ENCODE measurements around the gene HPS1. TPM values are rescaled to one million over a fixed set of nuclear protein-coding genes. Genes with fewer than 3 reads are reported as not detected.

Gene HPS1
- total RNA-seq, 1 experiment from 2014 or later: 19.1 TPM

DNA sequence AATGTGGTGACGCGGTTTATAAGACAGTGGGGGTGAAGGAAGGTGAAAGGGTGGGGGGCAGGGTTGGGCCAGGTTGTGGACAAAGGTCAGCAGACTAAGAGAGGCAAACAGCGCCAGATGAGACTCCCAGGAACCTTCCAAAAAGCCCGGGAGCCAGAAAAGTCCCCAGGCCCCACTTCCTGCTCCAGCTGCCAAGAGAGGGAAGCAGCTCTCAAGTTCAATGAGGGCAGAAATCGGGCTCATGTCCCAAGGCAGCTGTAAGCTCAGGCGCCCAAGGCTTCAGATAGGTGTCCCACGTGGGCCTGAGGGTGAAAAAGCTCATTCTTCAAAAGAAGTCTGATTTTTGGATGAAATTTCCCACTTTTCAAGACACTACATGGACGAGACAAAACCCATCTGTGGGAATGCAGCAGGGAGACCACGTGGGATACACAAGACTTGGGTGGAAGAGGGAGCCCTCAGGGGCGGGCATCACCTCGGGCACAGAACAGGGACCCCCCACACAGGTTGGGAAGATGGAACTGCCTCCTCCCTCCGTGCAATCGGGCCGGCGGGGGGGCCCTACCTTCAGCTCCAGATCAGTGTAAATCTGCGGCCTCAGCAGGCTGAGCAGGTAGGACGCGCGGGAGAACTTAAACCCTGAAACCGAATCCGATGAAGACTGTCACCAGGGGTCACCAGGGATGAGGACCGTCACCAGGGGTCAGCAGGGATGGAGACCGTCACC is 39.6 kb downstream of the HPS1 start:
- no TSS peak for BruUV-seq (replicated peaks)
- ATAC-seq (no peak), DNase-seq (no peak)
- no peak for TF ChIP-seq EZH2 (IDR thresholded peaks at IDR 0.05; ENCODE audit: low read length, unreplicated experiment)
- TF ChIP-seq, protein P1, sequence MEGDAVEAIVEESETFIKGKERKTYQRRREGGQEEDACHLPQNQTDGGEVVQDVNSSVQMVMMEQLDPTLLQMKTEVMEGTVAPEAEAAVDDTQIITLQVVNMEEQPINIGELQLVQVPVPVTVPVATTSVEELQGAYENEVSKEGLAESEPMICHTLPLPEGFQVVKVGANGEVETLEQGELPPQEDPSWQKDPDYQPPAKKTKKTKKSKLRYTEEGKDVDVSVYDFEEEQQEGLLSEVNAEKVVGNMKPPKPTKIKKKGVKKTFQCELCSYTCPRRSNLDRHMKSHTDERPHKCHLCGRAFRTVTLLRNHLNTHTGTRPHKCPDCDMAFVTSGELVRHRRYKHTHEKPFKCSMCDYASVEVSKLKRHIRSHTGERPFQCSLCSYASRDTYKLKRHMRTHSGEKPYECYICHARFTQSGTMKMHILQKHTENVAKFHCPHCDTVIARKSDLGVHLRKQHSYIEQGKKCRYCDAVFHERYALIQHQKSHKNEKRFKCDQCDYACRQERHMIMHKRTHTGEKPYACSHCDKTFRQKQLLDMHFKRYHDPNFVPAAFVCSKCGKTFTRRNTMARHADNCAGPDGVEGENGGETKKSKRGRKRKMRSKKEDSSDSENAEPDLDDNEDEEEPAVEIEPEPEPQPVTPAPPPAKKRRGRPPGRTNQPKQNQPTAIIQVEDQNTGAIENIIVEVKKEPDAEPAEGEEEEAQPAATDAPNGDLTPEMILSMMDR (conservative IDR thresholded peaks at IDR 0.05; ENCODE audit: low read depth, low read length): no peak
- no peak for TF ChIP-seq EZH2phosphoT487 (IDR thresholded peaks at IDR 0.05; ENCODE audit: borderline replicate concordance, low read length)
- H4K20me1 ChIP-seq (ENCODE audit: low read length): no peaks in the 10 kb centered on the region
- H3K9ac ChIP-seq (ENCODE audit: low read length): no peak overlapping the region
- H3K27ac ChIP-seq (ENCODE audit: low read length): no peak overlapping the region
- ChIA-PET POLR2A (ENCODE audit: unreplicated experiment) (no interaction called here), CTCF (no interaction called here)
- H3F3A ChIP-seq (ENCODE audit: low read length, unreplicated experiment): no peaks in the 10 kb centered on the region
- no peaks in the 10 kb centered on the region for H3K27me3 ChIP-seq (ENCODE audit: low read length)
- no peaks in the 10 kb centered on the region for H3K36me3 ChIP-seq (ENCODE audit: low read depth, low read length)
- H3K9me3 ChIP-seq (ENCODE audit: low read length): no peaks in the 10 kb centered on the region
- no peaks in the 10 kb centered on the region for H3K9me2 ChIP-seq (replicated peaks; ENCODE audit: low read length)
- H3K4me2 ChIP-seq (ENCODE audit: low read length): no peak overlapping the region
- peaks cover 26% of the 10 kb centered on the region for H3K4me1 ChIP-seq (ENCODE audit: insufficient read depth, low read length)
- no peak overlapping the region for H2AFZ ChIP-seq (ENCODE audit: low read length)
- no peak overlapping the region for H3K4me3 ChIP-seq (ENCODE audit: low read length)
- H3K79me2 ChIP-seq (ENCODE audit: low read length): no peaks in the 10 kb centered on the region
- intact Hi-C loops (cut with micrococcal nuclease): loop anchor here (10.0 kb wide), 1 partner anchor 142 kb away; the partner anchor contains the start of gene LOXL4

DNA sequence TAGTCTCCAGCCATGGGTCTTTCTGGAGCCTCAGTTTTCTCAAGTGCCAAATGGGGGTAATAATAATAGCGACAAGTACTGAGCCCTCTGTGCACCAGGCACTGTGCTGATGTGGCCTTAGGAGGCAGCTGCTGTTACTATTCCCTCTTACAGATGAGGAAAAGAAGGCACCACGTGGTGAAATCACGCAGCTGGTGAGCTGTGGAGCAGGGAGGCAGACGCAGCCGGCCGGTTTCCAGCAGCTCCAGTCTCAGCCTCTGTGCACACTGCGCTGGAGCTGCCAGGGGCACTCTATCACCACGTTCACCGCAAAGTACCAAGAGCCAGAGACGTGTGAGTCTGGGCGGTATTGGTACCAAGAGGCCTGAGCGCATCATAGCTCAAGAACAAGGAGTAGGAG is 41.3 kb downstream of the HPS1 start:
- DNase-seq: no peak
- CTCF ChIA-PET: no interaction called here
- H3K9me2 ChIP-seq (replicated peaks; ENCODE audit: low read length): no peaks in the 10 kb centered on the region
- H3K9ac ChIP-seq (ENCODE audit: low read length): peak overlapping the region; percentile 74
- peak overlapping the region; percentile 97 for H3K27ac ChIP-seq (ENCODE audit: low read length)
- intact Hi-C loops (cut with micrococcal nuclease): loop anchor here (2.0 to 10.0 kb wide), 2 partner anchors 55 to 141 kb away; partner anchors contain the start of gene LOXL4
- no peaks in the 10 kb centered on the region for H3K9me3 ChIP-seq (ENCODE audit: low read length)
- H3K79me2 ChIP-seq (ENCODE audit: low read length): no peaks in the 10 kb centered on the region
- no peaks in the 10 kb centered on the region for H3K27me3 ChIP-seq (ENCODE audit: low read length)
- no peaks in the 10 kb centered on the region for H3F3A ChIP-seq (ENCODE audit: low read length, unreplicated experiment)
- no peaks in the 10 kb centered on the region for H4K20me1 ChIP-seq (ENCODE audit: low read length)
- no peak overlapping the region for H2AFZ ChIP-seq (ENCODE audit: low read length)
- POLR2A ChIA-PET (ENCODE audit: unreplicated experiment): no interaction called here
- no peak overlapping the region for H3K4me3 ChIP-seq (ENCODE audit: low read length)
- TF ChIP-seq, protein P1 (conservative IDR thresholded peaks at IDR 0.05; ENCODE audit: low read depth, low read length): no peak
- TF ChIP-seq EZH2phosphoT487 (IDR thresholded peaks at IDR 0.05; ENCODE audit: borderline replicate concordance, low read length) (no peak), EZH2 (IDR thresholded peaks at IDR 0.05; ENCODE audit: low read length, unreplicated experiment) (no peak)
- ATAC-seq: no peak
- H3K36me3 ChIP-seq (ENCODE audit: low read depth, low read length): no peaks in the 10 kb centered on the region
- H3K4me1 ChIP-seq (ENCODE audit: insufficient read depth, low read length): peaks cover 26% of the 10 kb centered on the region
- H3K4me2 ChIP-seq (ENCODE audit: low read length): peak overlapping the region; percentile 72; the same call in 1 of the 2 replicates
- BruUV-seq (replicated peaks): no TSS peak
